GM21786 (cell line): ENCODE results near the gene CDS2.
A peak's percentile ranks its signal among the peaks of the same experiment; 100 is the strongest.

Experiments
- ATAC-seq: cut with Tn5 transposase; IDR thresholded peaks from one replicate; pipeline ENCODE4 v1.9.1; 2021; ENCODE audit not compliant: unreplicated experiment

CDS2 gene

DNA sequence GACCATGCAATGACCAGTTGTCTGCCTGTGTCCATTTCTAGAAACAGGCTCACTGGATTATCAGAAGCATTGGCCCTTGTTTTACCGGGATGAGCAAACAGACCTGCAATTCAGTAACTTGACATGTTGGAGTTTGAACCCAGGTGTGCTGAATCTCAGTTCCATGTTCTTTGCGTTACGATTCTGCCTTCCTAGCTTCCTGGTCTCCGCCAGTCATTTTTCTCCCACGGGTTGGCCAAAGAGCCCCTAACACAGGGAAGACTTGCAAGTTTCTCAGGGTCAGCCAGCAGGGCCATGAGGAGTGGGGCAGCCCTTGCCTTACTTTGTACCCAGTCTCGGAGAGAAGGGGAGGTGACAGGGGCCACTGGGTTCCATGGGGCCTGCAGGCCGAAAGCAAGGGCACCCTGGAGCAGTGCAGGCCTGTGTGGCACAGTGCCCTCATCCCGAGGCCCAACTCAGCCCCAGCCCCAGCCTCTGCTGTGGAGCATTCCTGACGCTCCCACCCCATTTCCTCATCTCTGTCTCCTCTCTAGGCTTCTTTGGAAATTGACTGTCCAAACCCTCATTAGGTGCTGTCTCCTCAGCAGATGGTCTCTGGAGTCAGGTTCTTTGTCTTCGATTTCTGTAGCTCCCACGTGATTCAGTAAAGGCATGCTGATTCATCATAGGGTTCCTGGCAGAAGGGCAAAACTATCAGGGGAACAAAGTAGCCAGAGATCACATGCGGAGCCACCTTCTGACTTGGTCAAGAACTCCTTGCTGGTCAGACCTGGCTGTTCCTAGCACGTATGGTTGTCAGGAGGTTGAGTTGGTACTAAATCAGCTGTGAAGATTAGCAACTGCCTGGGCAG is 23.6 kb downstream of the CDS2 start:
- no peak for ATAC-seq

DNA sequence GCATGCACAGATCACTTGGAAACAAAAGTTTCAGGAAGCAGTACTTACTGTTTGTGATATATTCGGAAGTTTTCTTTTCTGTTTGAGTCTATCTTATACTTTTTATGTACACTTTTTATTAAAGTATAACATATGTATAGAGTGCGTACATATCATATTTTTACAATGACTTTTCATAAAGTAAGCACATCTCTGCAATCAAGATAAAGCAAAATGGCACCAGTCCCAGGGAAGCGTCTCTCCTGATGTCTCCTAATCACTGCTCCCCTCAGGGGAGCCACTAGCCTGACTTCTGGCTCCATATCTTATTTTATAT is 26.3 kb downstream of the CDS2 start:
- no peak for ATAC-seq

DNA sequence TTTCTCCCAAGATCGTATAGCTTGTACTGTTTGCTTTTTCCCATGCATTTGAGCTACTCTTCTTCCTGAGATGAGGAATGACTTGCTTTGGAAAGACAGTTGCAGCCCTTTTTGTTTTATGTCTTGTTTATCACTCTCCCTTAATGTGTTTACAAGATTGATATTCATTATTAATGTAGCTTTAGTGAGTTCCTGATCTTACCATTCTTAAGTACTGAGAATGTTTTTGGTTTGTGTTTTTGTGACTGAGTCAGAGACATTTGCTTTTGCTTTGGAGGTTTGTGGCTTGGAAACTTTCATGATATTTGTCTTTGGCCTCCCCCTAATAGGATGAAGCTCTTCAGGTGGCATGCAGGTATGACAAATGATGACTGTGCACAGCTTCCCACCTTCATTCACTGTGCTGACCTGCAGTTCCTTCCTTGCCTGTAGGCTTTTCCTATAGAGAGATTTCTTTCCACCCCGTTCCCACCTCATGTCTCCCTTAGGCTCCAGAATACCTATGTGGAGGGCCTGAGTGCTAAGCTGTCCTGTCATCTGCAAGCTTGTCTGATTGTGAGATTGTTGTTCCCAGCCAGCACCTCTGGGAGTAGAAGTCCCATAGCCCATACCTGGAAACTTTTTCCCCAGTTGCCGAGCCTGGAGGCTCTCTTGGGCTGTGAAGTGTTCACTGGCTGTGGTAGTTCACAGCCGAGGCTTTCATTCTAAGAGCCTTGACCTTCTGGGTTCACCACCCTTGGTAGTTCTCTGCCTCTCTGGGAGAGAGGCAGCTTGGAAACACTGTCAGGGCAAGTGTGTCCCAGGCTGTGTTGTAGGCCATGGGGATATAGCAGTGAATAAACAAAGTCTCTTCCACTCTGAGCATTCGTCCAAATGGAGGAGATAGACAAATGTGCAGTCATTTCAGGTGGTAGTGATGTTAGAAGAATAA is 27.1 kb downstream of the CDS2 start:
- no peak for ATAC-seq

DNA sequence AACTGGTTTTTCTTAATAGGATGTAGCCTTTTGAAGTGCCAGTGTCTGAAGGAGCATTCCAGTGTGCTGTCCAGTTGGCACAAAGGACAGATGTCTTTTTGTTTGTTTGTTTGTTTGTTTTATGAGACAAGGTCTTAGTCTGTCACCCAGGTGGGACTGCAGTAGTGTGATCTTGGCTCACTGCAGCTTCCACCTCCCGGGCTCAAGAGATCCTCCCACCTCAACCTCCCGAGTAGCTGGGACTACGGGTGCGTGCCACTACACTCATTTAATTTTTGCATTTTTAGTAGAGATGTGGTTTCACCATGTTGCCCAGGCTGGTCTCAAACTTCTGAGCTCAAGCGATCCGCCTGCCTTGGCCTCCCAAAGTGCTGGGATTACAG is 27.7 kb downstream of the CDS2 start:
- no peak for ATAC-seq

DNA sequence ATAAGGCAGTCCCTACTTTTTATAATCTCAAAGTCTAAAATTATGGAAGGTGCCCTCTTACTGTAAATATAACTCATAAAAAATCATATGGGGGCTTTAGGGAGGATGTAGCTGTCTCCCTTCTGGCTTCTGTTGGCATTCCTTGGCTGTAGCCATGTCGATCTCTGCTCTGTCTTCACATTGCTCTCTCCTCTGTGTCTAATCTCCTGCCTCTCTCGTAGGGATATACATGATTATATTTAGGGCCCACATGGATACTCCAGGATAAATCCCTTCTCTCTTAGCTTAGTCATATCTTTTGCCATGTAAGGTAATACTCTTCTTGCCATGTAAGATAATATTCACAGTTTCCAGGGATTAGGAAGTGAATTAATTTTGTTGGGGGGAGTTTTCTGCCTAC is 28.6 kb downstream of the CDS2 start:
- ATAC-seq, result no peak

DNA sequence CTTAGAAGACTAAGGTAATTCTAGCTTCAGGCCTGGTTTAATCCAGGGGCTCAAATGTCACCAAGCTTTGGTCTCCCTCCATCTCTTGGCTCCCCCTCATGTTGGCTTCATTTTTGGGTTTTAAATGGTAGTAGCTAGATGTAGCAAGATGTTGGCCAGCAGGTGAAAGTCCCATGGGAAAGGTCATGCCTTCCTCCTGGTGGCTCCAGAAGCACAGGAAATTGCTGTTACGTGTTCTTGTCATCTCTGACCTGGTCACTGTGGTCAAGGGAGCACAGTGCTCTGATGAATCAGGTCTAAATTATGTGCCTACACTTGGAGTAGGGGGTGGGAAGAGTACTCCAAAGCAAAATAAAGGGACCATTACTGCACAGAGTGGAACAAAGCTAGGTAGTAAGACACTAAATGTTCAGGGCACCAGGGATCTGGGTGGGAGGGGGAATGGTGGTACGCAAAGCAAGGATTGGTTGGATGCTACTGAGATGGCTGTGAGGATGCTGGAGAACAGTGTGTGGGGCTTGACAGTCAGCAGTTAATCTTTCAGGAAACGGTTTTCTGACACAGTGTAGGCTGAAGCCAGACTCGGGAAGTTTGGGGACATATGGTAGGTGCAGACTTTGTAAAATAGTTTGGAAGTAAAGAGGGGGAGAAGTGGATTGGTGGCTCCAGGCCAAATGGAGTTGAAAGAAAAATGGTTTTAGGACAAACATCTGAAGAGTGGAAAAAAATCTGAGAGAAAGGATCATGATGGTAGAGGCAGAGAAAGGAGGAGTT is 30.1 kb downstream of the CDS2 start:
- ATAC-seq, result no peak

DNA sequence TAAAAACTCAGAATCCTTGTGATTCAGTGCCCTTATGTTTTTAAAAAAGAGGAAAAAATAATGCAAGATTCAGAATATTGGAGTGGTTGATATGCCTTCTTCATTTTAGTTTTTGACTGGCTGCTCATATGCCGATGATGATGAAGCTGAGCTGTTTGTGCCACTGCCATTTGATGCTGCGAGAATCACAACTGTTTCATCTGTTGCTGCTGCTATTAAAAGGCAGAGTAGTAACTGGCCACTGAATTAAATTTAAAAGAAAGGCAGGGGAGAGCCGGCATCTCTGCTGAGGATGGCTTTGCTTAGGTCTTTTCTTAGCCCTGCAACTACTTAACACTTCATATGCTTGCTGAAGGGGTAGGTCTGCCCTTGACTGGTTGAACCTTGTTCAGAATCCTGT is 33.1 kb downstream of the CDS2 start:
- no peak for ATAC-seq

DNA sequence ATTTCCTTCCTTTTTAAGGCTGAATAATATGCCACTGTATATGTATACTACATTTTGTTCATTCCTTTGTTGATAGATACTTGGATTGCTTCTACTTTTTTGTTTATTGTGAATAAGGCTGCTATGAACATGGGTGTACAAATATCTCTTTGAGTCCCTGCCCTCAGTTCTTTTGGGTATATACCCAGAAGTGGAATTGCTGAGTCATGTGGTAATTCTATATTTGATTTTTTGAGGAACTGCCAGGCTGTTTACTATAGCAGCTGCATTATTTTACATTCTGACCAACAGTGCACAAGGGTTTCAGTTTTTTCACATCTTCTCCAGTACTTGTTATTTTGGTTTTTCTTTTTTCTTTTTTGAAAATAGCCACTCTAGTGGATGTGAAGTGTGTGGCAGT is 34.1 kb downstream of the CDS2 start:
- no peak for ATAC-seq

DNA sequence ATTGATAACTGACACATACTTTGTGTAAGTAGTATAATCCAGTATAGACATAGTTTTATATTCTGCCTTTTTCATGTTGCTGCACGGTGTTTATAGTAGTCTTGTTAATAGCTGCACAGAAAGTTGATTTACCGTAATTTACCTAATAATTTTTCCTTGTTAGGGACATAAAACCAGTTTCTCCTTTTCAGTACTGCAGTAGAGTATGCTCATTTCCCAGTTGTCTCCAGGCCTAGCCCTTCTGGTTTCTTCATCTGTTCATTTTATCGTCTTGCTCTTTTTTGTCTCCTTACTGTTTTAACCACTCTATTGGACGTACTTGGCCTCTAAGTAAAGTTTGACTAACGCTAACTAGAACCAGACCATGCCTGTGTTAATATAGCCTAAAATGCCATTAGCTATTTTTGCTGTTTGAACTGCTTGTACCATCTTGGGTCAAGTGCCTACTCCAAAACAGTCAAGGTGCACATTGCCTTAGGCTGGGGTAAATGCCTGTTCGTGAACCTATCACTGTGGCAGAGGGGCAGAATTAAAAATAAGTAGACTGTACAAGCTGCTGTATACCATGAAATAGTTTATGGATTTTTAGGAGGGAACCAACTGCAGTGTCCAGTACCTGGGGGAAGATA is 34.8 kb downstream of the CDS2 start:
- ATAC-seq, result no peak

DNA sequence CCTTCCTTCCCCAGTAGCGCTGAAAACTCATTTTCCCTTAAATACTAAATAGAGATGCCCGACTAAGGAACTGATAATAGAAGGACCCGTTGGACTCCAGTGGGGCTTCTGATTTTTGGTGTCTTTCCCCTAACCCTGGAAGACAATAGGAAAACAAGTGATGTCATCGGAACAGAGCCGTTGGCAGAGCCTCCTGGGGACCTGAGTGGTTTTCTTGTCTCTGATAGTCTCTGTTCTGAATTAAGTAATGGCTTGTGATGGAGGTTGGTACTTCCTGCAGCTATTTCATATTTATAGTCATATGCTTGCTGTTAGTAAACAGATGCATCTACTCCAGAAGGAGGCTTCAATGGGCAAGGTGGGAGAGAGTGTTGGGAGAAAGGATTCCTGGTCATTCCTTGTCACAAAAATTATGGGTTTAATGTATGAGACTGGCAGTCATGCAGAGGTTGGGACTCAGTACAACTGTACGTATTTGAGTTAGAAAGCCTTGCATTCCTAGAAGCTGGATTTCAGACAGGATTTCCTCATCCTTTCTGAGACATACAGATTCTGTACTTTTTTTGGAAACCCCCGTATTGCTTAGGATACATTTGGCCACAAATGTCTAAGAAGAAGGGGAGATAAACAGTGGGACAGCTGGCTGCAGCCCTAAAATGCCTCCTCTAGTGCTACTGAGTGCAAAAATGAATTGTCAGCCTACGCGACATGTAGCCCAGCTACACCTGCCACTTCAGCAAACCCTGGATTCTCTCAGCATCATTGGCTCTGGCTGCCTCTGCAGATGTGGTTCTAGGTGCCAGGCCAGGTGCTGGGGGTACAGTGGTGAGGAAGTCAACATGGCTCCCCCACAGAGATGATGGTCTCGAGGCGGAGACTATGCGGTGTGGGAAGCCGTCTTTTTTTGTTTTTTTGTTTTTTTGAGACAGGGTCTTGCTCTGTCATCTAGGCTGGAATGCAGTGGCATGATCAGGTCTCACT is 38.1 kb downstream of the CDS2 start:
- ATAC-seq, result no peak

DNA sequence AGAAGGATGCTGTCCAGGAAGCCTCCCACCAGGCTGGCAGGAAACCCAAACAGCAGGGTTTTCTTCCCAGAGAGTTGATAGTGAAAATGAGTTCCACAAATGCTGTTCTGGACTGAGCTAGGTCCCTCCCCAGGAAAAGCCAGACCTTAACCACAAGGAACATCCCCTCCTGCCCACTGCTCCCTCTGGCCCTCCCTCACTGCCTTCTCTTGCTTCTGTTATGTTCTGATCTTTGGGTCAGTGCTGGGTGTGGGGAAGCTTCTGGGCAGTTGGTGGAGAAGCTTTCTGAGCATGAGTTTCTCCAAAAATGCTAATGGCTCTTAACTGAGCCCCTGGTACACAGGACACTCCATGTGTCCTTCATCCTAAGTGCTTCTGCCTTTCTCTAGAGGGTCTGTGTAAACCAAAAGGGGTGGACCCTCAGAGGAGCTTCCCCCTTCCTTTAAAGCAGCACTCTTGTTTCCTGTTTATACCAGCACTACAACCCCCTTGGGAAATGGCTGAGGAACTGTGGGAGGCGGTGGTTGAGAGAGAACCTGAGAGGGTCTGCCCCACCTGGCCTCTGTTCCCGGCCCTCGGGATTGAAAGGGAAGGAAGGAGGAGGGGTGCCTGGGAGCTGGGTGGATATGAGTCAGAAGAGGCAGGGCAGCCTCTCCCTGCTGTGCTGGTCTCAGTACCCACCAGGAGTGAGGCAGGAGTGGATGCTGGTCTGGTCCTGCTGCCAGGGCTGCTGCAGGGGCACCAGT is 42.0 kb downstream of the CDS2 start:
- peak; percentile 35 for ATAC-seq

DNA sequence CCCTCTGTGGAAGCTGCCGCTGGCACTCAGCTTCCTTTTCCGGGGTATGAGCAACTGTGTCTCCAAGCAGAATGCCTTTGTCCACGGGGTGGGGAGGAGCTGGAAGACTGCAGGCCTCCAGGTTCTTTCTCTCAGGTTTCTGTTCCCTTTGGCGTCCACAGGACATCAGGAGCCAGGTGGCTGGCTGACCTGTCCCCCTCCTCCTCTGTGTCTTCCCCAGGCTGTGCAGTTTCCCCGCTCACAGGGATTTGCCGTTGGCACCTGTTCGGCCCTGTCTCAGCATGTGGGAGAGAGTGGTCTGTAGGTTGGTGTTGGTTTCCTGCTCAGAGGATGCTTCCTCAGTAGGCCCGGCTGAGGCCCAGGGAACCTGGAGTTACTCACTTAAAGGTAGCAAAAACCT is 43.5 kb downstream of the CDS2 start:
- no peak for ATAC-seq

DNA sequence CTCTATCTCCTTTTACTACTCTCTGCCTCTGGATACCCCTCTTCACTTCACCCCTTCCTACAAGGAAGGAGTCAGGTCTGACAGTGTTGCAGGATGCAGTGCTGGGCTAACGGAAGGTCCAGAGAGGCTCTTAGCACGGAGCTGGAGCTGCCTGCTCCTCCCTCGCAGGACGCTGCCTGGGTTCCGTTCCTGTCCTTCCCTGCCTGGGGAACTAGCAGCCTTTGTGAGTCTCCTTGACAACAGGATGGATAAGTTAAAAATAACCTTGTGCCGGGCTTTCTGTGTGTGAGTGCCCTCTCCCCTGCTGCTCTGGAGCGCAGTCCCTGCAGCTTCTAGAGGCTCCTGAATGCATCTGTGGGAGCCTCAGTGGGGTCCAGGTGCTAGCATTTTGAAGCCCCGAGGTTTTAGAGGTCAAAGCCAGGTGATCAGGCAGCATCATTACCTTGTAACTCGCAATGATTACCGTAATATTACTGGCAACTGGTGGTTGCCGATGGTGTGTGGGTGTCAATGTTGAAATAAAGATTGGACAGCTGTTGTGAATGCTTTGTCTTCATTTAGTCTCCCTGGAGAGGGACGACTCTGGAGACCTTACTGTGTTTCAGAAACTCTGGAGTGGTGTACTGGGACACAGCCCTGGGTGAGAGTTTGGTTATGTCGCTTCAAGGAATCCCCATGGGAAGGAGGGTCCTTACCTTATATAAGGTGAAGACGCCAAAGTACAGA is 44.4 kb downstream of the CDS2 start:
- ATAC-seq, result no peak

DNA sequence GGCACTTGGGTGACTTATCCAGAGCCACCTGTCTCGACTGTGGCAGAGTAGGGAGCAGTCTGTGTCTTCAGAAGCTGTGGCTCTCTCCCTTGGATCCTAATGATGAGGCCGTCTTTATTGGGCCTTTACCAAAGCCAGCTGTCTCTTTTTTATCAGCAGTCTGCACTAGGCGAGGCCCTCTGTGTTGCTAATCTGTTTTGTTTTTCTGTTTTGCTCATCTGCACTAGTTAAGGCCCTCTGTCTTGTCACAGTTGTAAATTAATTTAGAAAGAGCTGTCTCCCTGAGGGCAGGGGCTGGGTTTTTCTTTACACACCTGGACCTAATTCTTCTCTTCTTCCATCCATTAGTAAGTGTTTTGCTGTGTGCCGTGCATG is 45.0 kb downstream of the CDS2 start:
- ATAC-seq, result peak; percentile 19

DNA sequence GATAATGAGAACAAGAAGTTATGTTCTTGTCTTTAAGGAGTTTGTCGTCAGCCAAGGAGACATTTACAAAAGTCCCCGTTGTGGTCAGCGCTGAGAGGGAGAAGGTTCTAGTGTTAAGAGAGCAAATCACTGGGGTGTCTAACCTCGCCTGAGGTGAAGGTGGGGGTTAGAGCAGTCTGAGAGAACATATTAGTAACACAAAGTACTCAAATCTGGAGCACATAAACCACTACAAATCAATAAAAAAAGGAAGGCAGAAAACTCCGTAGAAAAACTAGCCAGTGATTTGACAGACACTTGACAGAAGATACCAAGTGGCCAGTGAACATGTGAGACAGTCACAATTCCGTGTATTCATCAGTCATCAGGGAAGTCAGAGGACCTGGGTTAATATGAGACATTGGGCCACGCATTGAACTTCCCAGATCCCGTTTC is 45.4 kb downstream of the CDS2 start:
- ATAC-seq, result peak; percentile 41

DNA sequence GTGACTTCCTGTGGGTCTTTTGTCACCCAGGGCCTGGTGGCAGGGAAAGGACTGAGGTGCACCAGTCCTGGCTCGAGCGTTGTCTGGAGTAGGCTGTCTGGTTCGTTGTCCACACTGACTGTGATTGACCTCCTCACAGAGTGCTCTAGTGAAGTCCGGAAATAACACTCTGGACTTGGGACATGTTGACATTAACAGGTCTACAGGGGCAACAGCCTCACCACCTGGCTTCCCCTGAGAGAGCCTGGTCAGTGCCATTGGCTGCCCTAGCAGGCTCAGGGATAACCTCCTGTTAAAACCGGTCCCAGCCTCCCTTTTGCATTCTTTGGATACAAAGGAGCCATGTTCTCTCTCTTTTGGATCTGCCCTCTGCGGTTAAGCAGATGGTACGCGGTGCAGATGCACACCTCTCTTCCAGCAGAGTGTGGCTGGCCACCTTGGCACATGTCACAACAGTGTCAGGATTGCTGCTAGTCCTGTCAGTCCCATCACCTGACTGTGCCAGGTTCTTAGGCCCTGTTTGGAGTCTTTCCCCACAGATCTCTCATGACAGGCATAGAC is 46.2 kb downstream of the CDS2 start:
- ATAC-seq, result no peak

DNA sequence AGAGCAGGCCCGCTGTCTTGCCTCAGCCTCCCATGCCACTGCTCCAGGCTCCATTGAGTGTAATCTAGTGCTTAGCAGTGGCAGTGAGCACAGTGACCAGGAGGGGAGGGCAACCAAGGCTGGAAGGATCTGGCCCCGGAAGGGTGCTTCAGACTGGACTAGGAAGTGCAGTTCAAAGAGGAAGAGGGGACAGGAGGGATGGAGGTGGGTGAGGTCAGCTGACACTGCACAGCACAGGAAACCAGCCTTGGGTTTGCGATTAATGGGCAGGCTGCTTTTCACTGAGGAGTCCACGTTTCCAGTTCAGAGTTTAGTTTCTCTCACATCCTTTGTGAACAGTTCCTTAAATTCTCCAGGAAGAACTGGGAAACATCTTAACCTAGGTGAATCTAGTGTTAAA is 46.9 kb downstream of the CDS2 start:
- no peak for ATAC-seq

DNA sequence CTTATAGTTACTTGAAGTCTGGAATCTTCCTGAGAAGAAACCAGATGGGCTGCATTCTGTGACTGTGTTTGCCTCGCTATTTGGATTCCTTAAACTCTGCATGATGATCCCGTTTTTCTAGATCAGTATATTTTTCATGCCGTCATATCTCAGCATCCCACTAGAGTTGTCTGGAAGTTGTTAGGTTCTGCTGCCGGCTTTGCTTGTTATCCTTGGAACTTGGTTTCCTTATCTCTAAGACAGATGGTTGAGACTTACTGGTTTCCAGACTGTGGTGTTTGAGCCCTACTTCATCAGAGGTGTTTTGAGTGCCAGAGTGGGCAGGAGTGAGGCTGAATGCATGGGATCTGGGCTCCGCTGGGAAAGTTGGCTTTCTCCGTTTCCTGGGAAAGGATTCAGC is 50.3 kb downstream of the CDS2 start:
- no peak for ATAC-seq
